DND-41 (cell line): ENCODE data around the gene HNRNPU.

Source experiments
- ATAC-seq: fragments of 200-7000 bp; cut with Tn5 transposase; 3 replicates; pipeline ENCODE4 v1.9.1; 2021; ENCODE audit warnings: low read depth; ENCODE audit not compliant: insufficient read depth
- DNase-seq: peaks from one replicate; pipeline ENCODE4 v3.0.0-alpha.2; 2020
- H2AFZ ChIP-seq: 2 replicates; pipeline ENCODE4 v1.6.0; 2012; ENCODE audit warnings: low read depth, low read length
- H3K27ac ChIP-seq: 2 replicates; pipeline ENCODE4 v1.5.1; 2012; ENCODE audit warnings: low read length, inconsistent platforms
- H3K27me3 ChIP-seq: fragments of 200-600 bp; sonication (generic); 2 replicates; pipeline ENCODE4 v1.6.0; 2012; ENCODE audit warnings: low read length, mild to moderate bottlenecking, inconsistent platforms; ENCODE audit not compliant: insufficient read depth, poor library complexity
- H3K36me3 ChIP-seq: 2 replicates; pipeline ENCODE4 v1.5.1; 2012; ENCODE audit warnings: low read length, inconsistent platforms; ENCODE audit not compliant: insufficient read depth
- H3K4me1 ChIP-seq: 2 replicates; pipeline ENCODE4 v1.5.1; 2012; ENCODE audit warnings: mild to moderate bottlenecking, low read length; ENCODE audit not compliant: insufficient read depth
- H3K4me2 ChIP-seq: 2 replicates; pipeline ENCODE4 v1.6.0; 2012; ENCODE audit warnings: mild to moderate bottlenecking, moderate library complexity, low read length, inconsistent platforms; ENCODE audit not compliant: insufficient read depth
- H3K4me3 ChIP-seq, 2 experiments: fragments of 200-600 bp in 1 of 2; shearing (Covaris generic) in 1 of 2; 2 replicates each; pipeline ENCODE4 v1.5.1; 2012 to 2016; ENCODE audit warnings: inconsistent platforms in 2 of 2, low read length in 2 of 2, mild to moderate bottlenecking in 2 of 2, low read depth in 1 of 2, moderate library complexity in 1 of 2
- H3K79me2 ChIP-seq: 2 replicates; pipeline ENCODE4 v1.6.0; 2012; ENCODE audit warnings: low read length, inconsistent platforms; ENCODE audit not compliant: insufficient read depth
- H3K9ac ChIP-seq: 2 replicates; pipeline ENCODE4 v1.6.0; 2012; ENCODE audit warnings: low read depth, mild to moderate bottlenecking, inconsistent platforms, low read length, moderate library complexity
- H3K9me3 ChIP-seq: 2 replicates; pipeline ENCODE4 v1.5.1; 2012; ENCODE audit warnings: low read length, moderate library complexity, mild to moderate bottlenecking, inconsistent platforms; ENCODE audit not compliant: insufficient read depth, severe bottlenecking
- H4K20me1 ChIP-seq: 2 replicates; pipeline ENCODE4 v1.6.0; 2012; ENCODE audit warnings: low read length; ENCODE audit not compliant: insufficient read depth
- EZH2 ChIP-seq: IDR thresholded peaks from 3 replicates; pipeline ENCODE4 v1.6.1; 2012; ENCODE audit warnings: borderline replicate concordance, low read depth, mild to moderate bottlenecking, moderate library complexity, low read length, inconsistent platforms; ENCODE audit not compliant: severe bottlenecking
- TF ChIP-seq, protein P1 (sequence below): IDR thresholded peaks from 2 replicates; pipeline ENCODE4 v1.5.1; 2012; ENCODE audit warnings: borderline replicate concordance, low read length, moderate library complexity, mild to moderate bottlenecking; ENCODE audit not compliant: poor library complexity, severe bottlenecking; ENCODE audit errors: extremely low read depth

The HNRNPU gene

DNA sequence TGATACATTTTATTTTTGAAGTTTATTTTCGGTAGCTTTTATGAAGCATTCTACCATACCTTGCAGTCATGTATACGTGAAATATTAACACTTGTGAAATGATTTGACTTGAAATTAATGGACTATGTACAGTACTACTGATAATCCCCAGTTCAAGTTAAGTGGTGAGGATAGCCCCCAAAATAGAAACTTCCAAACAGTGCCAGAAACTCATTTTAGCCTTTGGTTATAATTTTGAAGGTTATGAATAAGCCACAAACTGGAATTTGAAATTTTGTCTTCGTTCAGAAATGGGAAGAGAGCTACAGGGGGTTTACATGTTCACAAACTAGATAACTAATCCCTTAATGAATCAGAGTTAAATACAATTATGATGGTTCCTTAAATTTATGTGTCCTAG is 1.5 kb upstream of the HNRNPU start:
- Histone ChIP-seq H3K4me3 (peak overlapping the region in 1 of 2 experiments; percentile 66; a peak in 1 of 4 replicates), H3K27ac (peak overlapping the region; percentile 99; the same call in 1 of the 2 replicates), H4K20me1 (peaks cover 20% of the 10 kb centered on the region), H3K4me2 (peak overlapping the region; percentile 79), H3K9me3 (no peaks in the 10 kb centered on the region), H3K79me2 (peaks cover 48% of the 10 kb centered on the region), H2AFZ (no peak overlapping the region; the same call in 1 of the 2 replicates), H3K9ac (peak overlapping the region; percentile 96), H3K27me3 (no peaks in the 10 kb centered on the region), H3K4me1 (peaks cover 31% of the 10 kb centered on the region), H3K36me3 (peaks cover 29% of the 10 kb centered on the region)
- no peak for DNase-seq
- no peak for TF ChIP-seq EZH2
- TF ChIP-seq, protein P1, sequence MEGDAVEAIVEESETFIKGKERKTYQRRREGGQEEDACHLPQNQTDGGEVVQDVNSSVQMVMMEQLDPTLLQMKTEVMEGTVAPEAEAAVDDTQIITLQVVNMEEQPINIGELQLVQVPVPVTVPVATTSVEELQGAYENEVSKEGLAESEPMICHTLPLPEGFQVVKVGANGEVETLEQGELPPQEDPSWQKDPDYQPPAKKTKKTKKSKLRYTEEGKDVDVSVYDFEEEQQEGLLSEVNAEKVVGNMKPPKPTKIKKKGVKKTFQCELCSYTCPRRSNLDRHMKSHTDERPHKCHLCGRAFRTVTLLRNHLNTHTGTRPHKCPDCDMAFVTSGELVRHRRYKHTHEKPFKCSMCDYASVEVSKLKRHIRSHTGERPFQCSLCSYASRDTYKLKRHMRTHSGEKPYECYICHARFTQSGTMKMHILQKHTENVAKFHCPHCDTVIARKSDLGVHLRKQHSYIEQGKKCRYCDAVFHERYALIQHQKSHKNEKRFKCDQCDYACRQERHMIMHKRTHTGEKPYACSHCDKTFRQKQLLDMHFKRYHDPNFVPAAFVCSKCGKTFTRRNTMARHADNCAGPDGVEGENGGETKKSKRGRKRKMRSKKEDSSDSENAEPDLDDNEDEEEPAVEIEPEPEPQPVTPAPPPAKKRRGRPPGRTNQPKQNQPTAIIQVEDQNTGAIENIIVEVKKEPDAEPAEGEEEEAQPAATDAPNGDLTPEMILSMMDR = no peak
- ATAC-seq = no peak

DNA sequence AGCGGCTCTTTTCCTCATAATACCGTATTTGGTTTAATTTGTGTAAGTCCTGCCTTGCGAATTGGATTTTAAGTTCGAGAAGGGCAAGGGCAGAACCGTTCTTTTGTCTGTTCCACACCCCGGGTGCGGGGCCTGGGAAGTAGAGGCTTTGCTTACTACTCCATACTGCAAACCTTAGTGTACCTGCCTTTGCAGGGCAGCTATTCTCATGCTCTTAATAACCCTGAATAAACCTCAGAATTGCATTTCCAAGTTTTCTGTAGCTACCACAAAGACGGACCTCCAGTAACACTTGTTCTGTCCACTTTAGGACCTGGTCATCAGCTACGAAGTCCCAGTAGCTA is 657 bp upstream of the HNRNPU start:
- Histone ChIP-seq H3K4me3 (peak overlapping the region; percentile 49 to 66), H3K79me2 (peaks cover 56% of the 10 kb centered on the region), H2AFZ (peak overlapping the region; percentile 89), H4K20me1 (peaks cover 28% of the 10 kb centered on the region), H3K4me1 (peaks cover 39% of the 10 kb centered on the region), H3K27me3 (no peaks in the 10 kb centered on the region), H3K9ac (peak overlapping the region; percentile 96), H3K4me2 (peak overlapping the region; percentile 79), H3K27ac (peak overlapping the region; percentile 99), H3K36me3 (peaks cover 37% of the 10 kb centered on the region), H3K9me3 (no peaks in the 10 kb centered on the region)
- DNase-seq (peak; percentile 65), ATAC-seq (peak; percentile 17)
- TF ChIP-seq, protein P1 = no peak
- no peak for TF ChIP-seq EZH2

DNA sequence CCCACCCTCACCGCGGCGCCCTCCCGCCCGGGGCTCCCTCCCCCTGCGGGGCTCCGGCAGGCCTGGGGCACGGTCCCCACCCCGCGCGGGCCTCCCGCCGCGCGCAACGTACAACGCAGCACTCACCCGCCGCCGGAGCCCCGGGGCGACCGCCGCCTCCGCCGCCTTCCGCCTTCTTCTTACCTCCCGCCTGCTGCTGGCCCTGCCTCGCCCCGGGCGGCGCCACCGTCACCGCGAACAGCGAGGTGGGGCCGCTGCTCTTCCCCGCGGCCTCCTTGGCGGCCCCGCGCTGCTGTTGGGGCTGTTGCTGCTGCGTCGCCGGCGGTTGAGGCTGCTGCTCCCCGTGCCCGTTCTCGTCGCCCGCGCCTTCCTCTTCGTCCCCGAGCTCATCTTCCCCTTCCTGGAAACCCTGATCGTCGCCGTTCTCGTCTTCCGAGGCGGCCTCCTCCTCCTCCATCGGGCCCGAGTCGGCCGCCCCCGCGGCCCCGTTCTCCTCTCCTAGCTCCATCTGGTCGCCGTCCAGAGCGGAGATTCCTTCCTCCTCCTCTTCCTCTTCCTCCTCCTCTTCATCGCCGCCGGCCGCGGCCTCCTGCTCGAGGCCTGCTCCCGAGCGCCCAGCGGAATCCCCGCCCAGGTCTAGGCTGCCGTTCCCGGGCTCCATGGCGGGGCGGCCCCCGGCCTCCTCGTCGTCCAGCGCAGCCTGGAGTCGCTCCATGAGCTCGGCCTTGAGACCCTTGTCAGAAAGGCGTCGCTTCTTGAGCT is 671 bp downstream of the HNRNPU start:
- DNase-seq (no peak), ATAC-seq (peak; percentile 2; the same call in 1 of the 3 replicates)
- H3K27ac ChIP-seq = peak overlapping the region; percentile 96
- H3K9ac ChIP-seq = peak overlapping the region; percentile 96
- H3K9me3 ChIP-seq = no peaks in the 10 kb centered on the region
- H4K20me1 ChIP-seq = peaks cover 42% of the 10 kb centered on the region
- no peak overlapping the region for H2AFZ ChIP-seq
- H3K36me3 ChIP-seq = peaks cover 50% of the 10 kb centered on the region
- H3K4me2 ChIP-seq = peak overlapping the region; percentile 31
- H3K27me3 ChIP-seq = no peaks in the 10 kb centered on the region
- H3K4me3 ChIP-seq = peak overlapping the region; percentile 66 to 74
- peaks cover 70% of the 10 kb centered on the region for H3K79me2 ChIP-seq
- no peak for TF ChIP-seq EZH2
- TF ChIP-seq, protein P1 = no peak
- peaks cover 53% of the 10 kb centered on the region for H3K4me1 ChIP-seq
